HUES48 (cell line): ENCODE measurements around the gene TRPC4AP.
"Not testable (repeated sequence)": the region's sequence is repeated elsewhere in the genome, so short reads cannot be mapped to it uniquely, and the experiment has no call there.

Experiments
- H3K27ac ChIP-seq: one replicate; pipeline ENCODE4 v1.7.0; 2013; ENCODE audit warnings: low read depth, low read length, inconsistent platforms
- H3K27me3 ChIP-seq: 2 replicates; pipeline ENCODE4 v1.6.1; 2013; ENCODE audit warnings: mild to moderate bottlenecking, low read length; ENCODE audit not compliant: control insufficient read depth, insufficient read depth
- H3K36me3 ChIP-seq: 2 replicates; pipeline ENCODE4 v1.6.1; 2013; ENCODE audit warnings: low read length; ENCODE audit not compliant: control insufficient read depth, insufficient read depth
- H3K4me1 ChIP-seq: 2 replicates; pipeline ENCODE4 v1.6.1; 2013; ENCODE audit warnings: mild to moderate bottlenecking, low read length; ENCODE audit not compliant: control insufficient read depth, insufficient read depth
- H3K4me3 ChIP-seq: 2 replicates; pipeline ENCODE4 v1.5.1; 2013; ENCODE audit warnings: mild to moderate bottlenecking, low read depth, low read length
- H3K9ac ChIP-seq: 2 replicates; pipeline ENCODE4 v1.6.1; 2013; ENCODE audit warnings: mild to moderate bottlenecking, low read depth, low read length, moderate library complexity
- H3K9me3 ChIP-seq: 2 replicates; pipeline ENCODE4 v1.6.1; 2013; ENCODE audit warnings: low read length; ENCODE audit not compliant: control insufficient read depth, insufficient read depth

Gene TRPC4AP

GRCh38 chr20:35077872-35078271, 14.7 kb downstream of the TRPC4AP start:
- Histone ChIP-seq H3K27me3 (no peaks in the 10 kb centered on the region), H3K9ac (no peak overlapping the region), H3K4me1 (no peaks in the 10 kb centered on the region), H3K27ac (no peak overlapping the region), H3K36me3 (peaks cover 20% of the 10 kb centered on the region), H3K4me3 (no peak overlapping the region), H3K9me3 (peaks cover 17% of the 10 kb centered on the region)

DNA sequence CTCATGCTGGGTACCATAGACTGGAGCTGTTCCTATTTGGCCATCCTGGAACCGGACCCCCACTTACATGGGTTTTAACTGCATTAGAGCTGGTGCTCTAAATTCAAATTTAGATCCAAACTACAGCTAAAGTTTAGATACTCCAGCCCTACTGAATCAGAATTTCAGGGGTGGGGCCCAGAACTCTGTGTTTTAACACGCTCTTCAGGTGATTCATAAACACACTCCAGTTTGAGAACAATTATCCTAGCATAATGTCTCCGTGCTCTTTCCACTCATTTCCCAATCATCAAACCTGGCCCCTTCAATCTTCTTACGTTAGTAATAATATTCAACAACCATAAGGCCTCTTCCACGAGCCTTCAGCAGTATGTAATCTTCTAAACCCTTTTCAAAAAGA, 15.3 kb downstream of the TRPC4AP start:
- H3K4me3 ChIP-seq = no peak overlapping the region

GRCh38 chr20:35071436-35072153, 21.0 kb downstream of the TRPC4AP start:
- not testable (repeated sequence) for H3K9ac ChIP-seq, H3K4me1 ChIP-seq, H3K4me3 ChIP-seq, H3K27ac ChIP-seq, H3K27me3 ChIP-seq, H3K9me3 ChIP-seq
- H3K36me3 ChIP-seq = peaks cover 28% of the 10 kb centered on the region

More for the DNA sequence above, 15.3 kb downstream of the TRPC4AP start:
- Histone ChIP-seq H3K36me3 (peaks cover 20% of the 10 kb centered on the region), H3K9ac (no peak overlapping the region), H3K9me3 (peaks cover 17% of the 10 kb centered on the region), H3K4me1 (no peaks in the 10 kb centered on the region), H3K27ac (no peak overlapping the region), H3K27me3 (no peaks in the 10 kb centered on the region)

- Histone ChIP-seq H3K4me3 (no peak overlapping the region), H3K9me3 (no peaks in the 10 kb centered on the region), H3K36me3 (peaks cover 40% of the 10 kb centered on the region), H3K27ac (no peak overlapping the region), H3K4me1 (peaks cover 20% of the 10 kb centered on the region), H3K27me3 (no peaks in the 10 kb centered on the region), H3K9ac (no peak overlapping the region)
Measured at GRCh38 chr20:35066194-35066593, 26.4 kb downstream of the TRPC4AP start.

DNA sequence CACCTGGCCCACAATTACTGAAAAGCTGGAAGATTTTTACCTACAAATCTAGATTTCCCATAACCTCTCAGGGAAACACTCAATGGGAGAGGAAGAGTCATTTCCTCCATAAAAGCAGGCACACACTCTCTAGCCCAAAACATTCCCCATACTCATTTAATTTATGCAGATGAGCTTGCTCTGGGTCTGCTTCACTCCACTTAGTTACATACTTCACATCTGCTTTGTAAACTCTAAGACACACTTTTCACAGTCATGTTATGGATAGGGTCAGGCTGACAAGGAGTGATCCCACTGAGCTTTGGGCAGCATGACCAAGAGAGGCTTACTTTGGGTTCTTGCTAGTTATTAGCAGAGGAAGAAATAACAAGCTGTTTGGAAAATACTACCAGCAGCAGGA, 27.4 kb downstream of the TRPC4AP start:
- Histone ChIP-seq H3K36me3 (peaks cover 40% of the 10 kb centered on the region), H3K27me3 (no peaks in the 10 kb centered on the region), H3K4me1 (peaks cover 21% of the 10 kb centered on the region), H3K27ac (no peak overlapping the region), H3K4me3 (no peak overlapping the region), H3K9ac (no peak overlapping the region), H3K9me3 (no peaks in the 10 kb centered on the region)

DNA sequence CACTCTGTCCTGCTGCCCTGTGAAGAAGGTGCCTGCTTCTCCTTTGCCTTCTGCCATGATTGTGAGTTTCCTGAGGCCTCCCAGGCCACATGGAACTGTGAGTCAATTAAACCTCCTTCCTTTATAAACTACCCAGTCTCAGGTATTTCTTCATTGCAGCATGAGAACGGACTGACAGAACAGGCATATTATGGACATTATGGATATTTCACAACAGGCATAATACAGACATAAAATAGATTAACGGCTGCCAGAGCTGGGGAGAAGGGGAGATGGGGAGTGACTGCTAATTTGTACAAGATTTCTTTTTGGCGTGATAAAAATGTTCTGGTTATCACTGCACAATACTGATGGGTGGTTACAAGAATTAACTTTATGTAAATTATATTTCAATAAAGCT, 29.4 kb downstream of the TRPC4AP start:
- H3K36me3 ChIP-seq = peaks cover 28% of the 10 kb centered on the region
- H3K27ac ChIP-seq = no peak overlapping the region
- H3K4me3 ChIP-seq = no peak overlapping the region
- no peak overlapping the region for H3K9ac ChIP-seq
- H3K27me3 ChIP-seq = no peaks in the 10 kb centered on the region
- peaks cover 21% of the 10 kb centered on the region for H3K4me1 ChIP-seq
- H3K9me3 ChIP-seq = no peaks in the 10 kb centered on the region

DNA sequence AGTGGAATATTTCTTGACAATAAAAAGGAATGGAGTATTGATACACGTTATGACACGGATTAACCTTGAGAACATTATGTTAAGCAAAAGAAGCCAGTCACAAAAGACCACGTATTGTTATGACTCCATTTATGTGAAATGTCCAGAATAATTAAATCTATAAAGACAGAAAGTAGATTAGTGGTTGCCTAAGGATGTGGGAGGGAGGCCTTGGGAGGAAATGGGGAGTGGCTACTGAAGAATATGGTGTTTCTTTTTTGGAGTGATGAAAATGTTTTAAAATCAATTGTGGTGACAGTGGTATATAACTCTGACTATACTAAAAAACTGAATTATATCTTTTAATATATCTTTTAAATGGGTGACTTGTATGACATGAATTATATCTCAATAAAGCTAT, 30.1 kb downstream of the TRPC4AP start:
- no peaks in the 10 kb centered on the region for H3K9me3 ChIP-seq
- peaks cover 22% of the 10 kb centered on the region for H3K36me3 ChIP-seq

GRCh38 chr20:35060168-35060567, 32.4 kb downstream of the TRPC4AP start:
- H3K4me1 ChIP-seq = peaks cover 9% of the 10 kb centered on the region
- peaks cover 13% of the 10 kb centered on the region for H3K36me3 ChIP-seq
- H3K4me3 ChIP-seq = no peak overlapping the region
- H3K27me3 ChIP-seq = no peaks in the 10 kb centered on the region
- no peak overlapping the region for H3K9ac ChIP-seq
- no peaks in the 10 kb centered on the region for H3K9me3 ChIP-seq
- H3K27ac ChIP-seq = no peak overlapping the region

More for the DNA sequence above, 30.1 kb downstream of the TRPC4AP start:
- H3K27me3 ChIP-seq = no peaks in the 10 kb centered on the region
- H3K4me1 ChIP-seq = peaks cover 21% of the 10 kb centered on the region
- H3K4me3 ChIP-seq = no peak overlapping the region
- no peak overlapping the region for H3K27ac ChIP-seq
- no peak overlapping the region for H3K9ac ChIP-seq

DNA sequence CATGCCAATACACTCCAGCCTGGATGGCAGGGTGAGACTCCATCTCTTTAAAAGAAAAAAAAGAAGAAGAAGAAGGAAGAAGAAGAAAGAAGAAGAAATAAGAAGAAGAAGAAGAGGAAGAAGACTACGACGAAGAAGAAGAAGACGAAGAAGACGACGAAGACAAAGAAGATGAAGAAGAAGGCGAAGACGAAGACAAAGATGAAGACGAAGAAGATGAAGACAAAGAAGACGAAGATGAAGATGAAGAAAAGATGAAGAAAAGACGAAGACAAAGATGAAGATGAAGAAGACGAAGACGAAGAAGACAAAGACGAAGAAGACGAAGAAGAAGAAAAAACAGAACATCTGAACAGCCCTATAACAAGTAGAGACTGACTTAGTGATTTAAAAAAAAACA, 33.0 kb downstream of the TRPC4AP start:
- Histone ChIP-seq H3K27me3 (no peaks in the 10 kb centered on the region), H3K27ac (no peak overlapping the region), H3K4me1 (peaks cover 5% of the 10 kb centered on the region; the same call in 1 of the 2 replicates), H3K9ac (no peak overlapping the region), H3K9me3 (no peaks in the 10 kb centered on the region), H3K4me3 (no peak overlapping the region), H3K36me3 (peaks cover 16% of the 10 kb centered on the region)

DNA sequence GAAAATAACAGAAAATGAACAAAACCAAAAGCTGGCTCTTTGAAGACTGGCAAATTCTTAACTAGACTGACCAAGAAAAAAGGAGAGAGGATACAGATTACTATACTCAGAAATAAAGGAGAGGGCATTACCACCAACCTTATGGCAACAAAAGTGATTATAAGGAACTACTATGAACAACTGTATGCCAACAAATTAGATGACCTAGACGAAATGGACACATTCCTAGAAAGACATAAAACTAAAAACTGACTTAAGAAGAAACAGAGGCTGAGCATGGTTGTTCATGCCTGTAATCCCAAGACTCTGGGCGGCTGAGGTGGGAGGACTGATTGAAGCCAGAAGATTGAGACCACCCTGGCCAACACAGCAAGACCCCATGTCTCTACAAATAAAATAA, 33.5 kb downstream of the TRPC4AP start:
- H3K27me3 ChIP-seq = no peaks in the 10 kb centered on the region
- no peaks in the 10 kb centered on the region for H3K9me3 ChIP-seq
- no peak overlapping the region for H3K9ac ChIP-seq
- H3K36me3 ChIP-seq = peaks cover 22% of the 10 kb centered on the region
- H3K27ac ChIP-seq = no peak overlapping the region
- peaks cover 5% of the 10 kb centered on the region; the same call in 1 of the 2 replicates for H3K4me1 ChIP-seq
- H3K4me3 ChIP-seq = no peak overlapping the region

- no peak overlapping the region for H3K4me3 ChIP-seq
- no peak overlapping the region for H3K9ac ChIP-seq
Measured at GRCh38 chr20:35055445-35056276, 36.9 kb downstream of the TRPC4AP start.

More at GRCh38 chr20:35055445-35056276, 36.9 kb downstream of the TRPC4AP start:
- Histone ChIP-seq H3K36me3 (peaks cover 32% of the 10 kb centered on the region), H3K9me3 (no peaks in the 10 kb centered on the region), H3K27ac (no peak overlapping the region), H3K4me1 (no peaks in the 10 kb centered on the region; the same call in 1 of the 2 replicates), H3K27me3 (no peaks in the 10 kb centered on the region)
